K562 (cell line): Measurements from ENCODE around the gene BASP1. TPM values are rescaled to one million over a fixed set of nuclear protein-coding genes. Genes with fewer than 3 reads are reported as not detected.

ENCODE experiments used
- ATAC-seq: fragments of 200-7000 bp; cut with Tn5 transposase; 3 replicates; pipeline ENCODE4 v1.9.1; 2020; ENCODE audit warnings: moderate library complexity
- BruUV-seq: library from RNA; stranded (reverse); fragments of 400-500 nt; replicated peaks from 2 replicates; lab custom pipeline; 2021; lab: Mats Ljungman, UMichigan
- CTCF ChIA-PET: fragments of 300-600 bp; formaldehyde crosslinking; extraction: SDS; loops from one replicate; lab custom pipeline; 2021; ENCODE audit warnings: low intra/inter-chr PET ratio; lab: Yijun Ruan, JAX
- POLR2A ChIA-PET: fragments of 300-600, 350-650 bp; sonication (Branson Sonifier 250); formaldehyde crosslinking; extraction: SDS; loops from one replicate; lab custom pipeline; 2021; ENCODE audit warnings: antibody characterized with exemption, inconsistent platforms; lab: Yijun Ruan, JAX
- DNase-seq, 4 experiments: peaks; one replicate each; pipeline versions ENCODE4 v3.0.0 to v3.0.0-alpha.2; 2011 to 2018; ENCODE audit warnings: low spot score in 3 of 4, mixed read lengths in 3 of 4; ENCODE audit errors: extremely low read depth in 1 of 4
- FAIRE-seq: peaks from 2 replicates; lab custom pipeline; 2011; peaks lifted over from hg19 to GRCh38; lab: Jason Lieb, UNC
- H2AFZ ChIP-seq: 2 replicates; pipeline ENCODE4 v1.6.0; 2011; ENCODE audit warnings: low read depth, low read length, control low read depth, inconsistent platforms
- H3K27ac ChIP-seq: fragments of 200-600 bp; 3 replicates; pipeline ENCODE4 v1.8.0; 2011; ENCODE audit warnings: low read depth, mild to moderate bottlenecking, control low read depth, inconsistent platforms, low read length, moderate library complexity, mixed read lengths; ENCODE audit errors: extremely low read depth
- H3K27me3 ChIP-seq, 2 experiments: fragments of 300-600 bp in 1 of 2; 2 replicates in 1 of 2; 3 replicates in 1 of 2; pipeline versions ENCODE4 v1.6.0 to v1.8.0; 2011; ENCODE audit warnings: inconsistent platforms in 2 of 2, low read length in 2 of 2, mild to moderate bottlenecking in 1 of 2, mixed read lengths in 1 of 2, moderate library complexity in 1 of 2; ENCODE audit not compliant: control insufficient read depth in 2 of 2, insufficient read depth in 2 of 2
- H3K36me3 ChIP-seq: fragments of 300-600 bp; 3 replicates; pipeline ENCODE4 v1.8.0; 2011; ENCODE audit warnings: mild to moderate bottlenecking, low read length, inconsistent platforms; ENCODE audit not compliant: control insufficient read depth, insufficient read depth
- H3K4me1 ChIP-seq, 2 experiments: fragments of 200-600 bp in 1 of 2; replicated peaks in 1 of 2; 2 replicates in 1 of 2; 3 replicates in 1 of 2; pipeline versions ENCODE4 v1.5.1 to v1.8.0; 2011; ENCODE audit warnings: inconsistent platforms in 2 of 2, low read length in 2 of 2, mild to moderate bottlenecking in 1 of 2, mixed read lengths in 1 of 2, moderate library complexity in 1 of 2; ENCODE audit not compliant: control insufficient read depth in 2 of 2, insufficient read depth in 2 of 2
- H3K4me2 ChIP-seq: 2 replicates; pipeline ENCODE4 v1.6.1; 2011; ENCODE audit warnings: low read length, control low read depth, inconsistent platforms, mixed read lengths; ENCODE audit not compliant: insufficient read depth
- H3K4me3 ChIP-seq: fragments of 200-600 bp; sonication (generic), shearing (Covaris generic); 2 replicates; pipeline ENCODE4 v1.5.1; 2016; ENCODE audit warnings: control low read depth, inconsistent platforms
- H3K79me2 ChIP-seq: fragments of 200-600 bp; 3 replicates; pipeline ENCODE4 v1.8.0; 2011; ENCODE audit warnings: low read length, inconsistent platforms; ENCODE audit not compliant: control insufficient read depth, insufficient read depth
- H3K9ac ChIP-seq, 2 experiments: 2 replicates each; pipeline versions ENCODE4 v1.6.0 to v1.6.1; 2011; ENCODE audit warnings: low read depth in 2 of 2, low read length in 2 of 2, control low read depth in 1 of 2, inconsistent platforms in 1 of 2, mild to moderate bottlenecking in 1 of 2, mixed read lengths in 1 of 2; ENCODE audit not compliant: insufficient read depth in 1 of 2
- H3K9me1 ChIP-seq: one replicate; pipeline ENCODE4 v1.6.0; 2011; ENCODE audit warnings: inconsistent platforms, mild to moderate bottlenecking, low read length, moderate library complexity; ENCODE audit not compliant: control insufficient read depth, insufficient read depth
- H3K9me3 ChIP-seq: replicated peaks from 2 replicates; pipeline ENCODE4 v1.5.1; 2011; ENCODE audit warnings: low read depth, low read length, inconsistent platforms; ENCODE audit not compliant: control insufficient read depth, insufficient read depth
- H4K20me1 ChIP-seq: replicated peaks from 2 replicates; pipeline ENCODE4 v1.6.1; 2011; ENCODE audit warnings: low read length, inconsistent platforms, mixed read lengths; ENCODE audit not compliant: control insufficient read depth, insufficient read depth
- BRF2 ChIP-seq: IDR thresholded peaks from 3 replicates; pipeline ENCODE4 v1.6.1; 2011; ENCODE audit warnings: borderline replicate concordance, mild to moderate bottlenecking; ENCODE audit not compliant: insufficient read length, insufficient read depth
- CBFA2T3 ChIP-seq: fragments of 450-650 bp; IDR thresholded peaks from 2 replicates; pipeline ENCODE4 v1.6.1; 2017
- CCAR2 ChIP-seq: fragments of 200-400 bp; formaldehyde crosslinking; IDR thresholded peaks from 2 replicates; pipeline ENCODE4 v1.6.1; 2017; ENCODE audit warnings: mild to moderate bottlenecking, low read depth, low read length
- GTF2A2 ChIP-seq: IDR thresholded peaks from 2 replicates; pipeline ENCODE4 v1.6.1; 2016; ENCODE audit warnings: mild to moderate bottlenecking, missing genetic modification characterization, missing compliant biosample characterization
- HMGXB4 ChIP-seq: sonication (generic); formaldehyde crosslinking; IDR thresholded peaks from 2 replicates; pipeline ENCODE4 v1.8.1; 2023; ENCODE audit warnings: mild to moderate bottlenecking, missing genetic modification reagents
- KAT8 ChIP-seq: fragments of 450-650 bp; IDR thresholded peaks from 2 replicates; pipeline ENCODE4 v1.6.1; 2016; ENCODE audit warnings: low read depth, mild to moderate bottlenecking
- KDM5B ChIP-seq: fragments of 200-600 bp; sonication (generic); IDR thresholded peaks from 2 replicates; pipeline ENCODE4 v1.6.1; 2012; ENCODE audit warnings: low read depth, mild to moderate bottlenecking, moderate library complexity, low read length, control low read depth, inconsistent platforms; ENCODE audit not compliant: insufficient replicate concordance
- L3MBTL2 ChIP-seq: fragments of 450-650 bp; IDR thresholded peaks from 2 replicates; pipeline ENCODE4 v1.6.1; 2016; ENCODE audit warnings: mild to moderate bottlenecking, moderate library complexity
- MYC ChIP-seq, 2 experiments: fragments of 250-450 bp in 1 of 2; sonication (Bioruptor Pico) in 1 of 2; IDR thresholded peaks; 2 replicates each; pipeline versions ENCODE4 v1.5.1 to v1.6.1; 2012 to 2021; ENCODE audit warnings: low read depth in 2 of 2, borderline replicate concordance in 1 of 2, improper control_type of control experiment in 1 of 2, low read length in 1 of 2, mild to moderate bottlenecking in 1 of 2, moderate library complexity in 1 of 2
- NCOA6 ChIP-seq: fragments of 450-650 bp; IDR thresholded peaks from 2 replicates; pipeline ENCODE4 v1.6.1; 2017; ENCODE audit warnings: mild to moderate bottlenecking
- SMARCB1 ChIP-seq: IDR thresholded peaks from 2 replicates; pipeline ENCODE4 v1.6.1; 2011; ENCODE audit warnings: improper control_type of control experiment, low read depth; ENCODE audit not compliant: insufficient read length
- TEAD1 ChIP-seq, 2 experiments: fragments of 450-650 bp in 1 of 2; sonication (generic) in 1 of 2; formaldehyde crosslinking; IDR thresholded peaks; 2 replicates each; pipeline versions ENCODE4 v1.4.0 to v1.8.0; 2020 to 2022; ENCODE audit warnings: mild to moderate bottlenecking in 2 of 2, missing genetic modification reagents in 1 of 2
- TEAD2 ChIP-seq: fragments of 450-650 bp; IDR thresholded peaks from 2 replicates; pipeline ENCODE4 v1.6.1; 2016; ENCODE audit warnings: missing genetic modification characterization, control low read depth, missing compliant biosample characterization
- THAP12 ChIP-seq: fragments of 250-450 bp; sonication (Bioruptor Pico); IDR thresholded peaks from 2 replicates; pipeline ENCODE4 v1.9.0; 2021; ENCODE audit warnings: mild to moderate bottlenecking, inconsistent platforms
- ZBED1 ChIP-seq: IDR thresholded peaks from 2 replicates; pipeline ENCODE4 v1.6.1; 2014
- ZBTB7A ChIP-seq: IDR thresholded peaks from 2 replicates; pipeline ENCODE4 v1.6.1; 2011; ENCODE audit warnings: low read depth, mild to moderate bottlenecking, low read length, moderate library complexity, borderline replicate concordance; ENCODE audit not compliant: control insufficient read depth
- ZC3H4 ChIP-seq: sonication (generic); formaldehyde crosslinking; IDR thresholded peaks from 2 replicates; pipeline ENCODE4 v1.9.0; 2021; ENCODE audit warnings: missing genetic modification reagents, borderline replicate concordance
- WGBS: fragments of 100-300 bp; shearing (Covaris generic); methylation state at CpG from one replicate; pipeline ENCODE4 v1.1.6; 2016; ENCODE audit warnings: low coverage, mixed read lengths; ENCODE audit not compliant: insufficient coverage; ENCODE audit errors: missing lambda C conversion rate; 5-methylcytosine and 5-hydroxymethylcytosine counted together
- in situ Hi-C: fragments of 300-500 bp; cut with MboI; formaldehyde crosslinking; loops from 4 replicates; pipeline ENCODE4 v1.15.0; 2018; ENCODE audit warnings: inconsistent platforms, mixed read lengths
- intact Hi-C: fragments of 100-400 bp; cut with micrococcal nuclease; formaldehyde crosslinking; loops from 2 replicates; pipeline ENCODE4 v1.14.2; 2022
- polyA plus RNA-seq, 8 experiments: library from polyadenylated mRNA; depleted of rRNA in 4 of 8; stranded (reverse) in 5 of 8; unstranded in 3 of 8; fragments of >200 nt; fragmentation: Nextera tagmentation in 2 of 8; fragmentation: Illumina TruSeq in 1 of 8; extraction: Ambion mirVana in 2 of 8; extraction: Trizol in 1 of 8; gene quantifications; 2 replicates each; pipeline versions ENCODE4 v1.2.1 to v1.2.3, GENCODE V29; 2011 to 2014; ENCODE audit warnings: inconsistent platforms in 1 of 8, missing spikeins in 1 of 8
- total RNA-seq, 7 experiments: library from RNA; depleted of rRNA in 6 of 7; stranded (reverse); fragments of >200 nt in 6 of 7; fragmentation: Illumina TruSeq in 2 of 7; extraction: Trizol in 2 of 7; gene quantifications; 2 replicates each; pipeline versions ENCODE4 v1.2.1 to v1.2.3, GENCODE V29; 2011 to 2021; ENCODE audit warnings: low replicate concordance in 1 of 7

The BASP1 gene
- total and polyA plus RNA-seq, 9 of the 15 experiments (the other 6 are each of a cell fraction or from before 2014, with no cell fraction given) = 0.22 TPM; not detected in 8

- no TSS peak for BruUV-seq
- no peaks in the 10 kb centered on the region for H3K27me3 ChIP-seq
- in situ Hi-C loops = no loop called here
- TF ChIP-seq KDM5B (no peak), MYC (IDR thresholded peaks at IDR 0.05; ENCODE audit: low read depth, low read length) (no peak), MYC (CRISPR knock-in tag; IDR thresholded peaks at IDR 0.05; ENCODE audit: borderline replicate concordance, low read depth) (no peak), ZBTB7A (no peak), ZBED1 (no peak), L3MBTL2 (no peak), SMARCB1 (no peak), BRF2 (no peak), KAT8 (no peak), TEAD2 (no peak), CBFA2T3 (no peak), THAP12 (CRISPR knock-in tag) (no peak), NCOA6 (no peak), TEAD1 (CRISPR knock-in tag; IDR thresholded peaks at IDR 0.05) (no peak), GTF2A2 (tag) (no peak), CCAR2 (no peak), HMGXB4 (no peak), ZC3H4 (CRISPR knock-in tag) (no peak)
Observed at GRCh38 chr5:17260549-17260948, 43.1 kb downstream of the BASP1 start.

More at GRCh38 chr5:17260549-17260948, 43.1 kb downstream of the BASP1 start:
- Histone ChIP-seq H4K20me1 (no peaks in the 10 kb centered on the region), H3K4me1 (no peaks in the 10 kb centered on the region), H3K4me3 (no peak overlapping the region), H3K9me1 (no peaks in the 10 kb centered on the region), H2AFZ (no peak overlapping the region), H3K36me3 (no peaks in the 10 kb centered on the region), H3K79me2 (no peaks in the 10 kb centered on the region), H3K9ac (no peak overlapping the region), H3K27ac (no peak overlapping the region), H3K4me2 (no peak overlapping the region), H3K9me3 (no peaks in the 10 kb centered on the region)
- no peak for DNase-seq
- ChIA-PET POLR2A (no interaction called here), CTCF (no interaction called here)
- 0% methylated on average over 5 of the region's 5 CpGs for WGBS
- no peak for FAIRE-seq
- ATAC-seq = no peak
- intact Hi-C loops = no loop called here
